Gastroesophageal sphincter (tissue), 4 donors: ENCODE results near the gene ARHGAP21. TPM values are rescaled to one million over a fixed set of nuclear protein-coding genes. Genes with fewer than 3 reads are reported as not detected.
"Not testable (repeated sequence)": the region's sequence is repeated elsewhere in the genome, so short reads cannot be mapped to it uniquely, and the experiment has no call there.

Experiments
- ATAC-seq: fragments of 150-250 bp; one replicate; pipeline ENCODE4 v1.9.1; 2016; ENCODE audit warnings: mild to moderate bottlenecking, moderate library complexity
- H3K27ac ChIP-seq, 4 donors: fragments of 200-600 bp; sonication (generic) in 3 of 4; 1 replicate in 3 of 4; 2 replicates in 1 of 4; pipeline ENCODE4 v1.5.1; 2016 to 2019
- H3K27me3 ChIP-seq: fragments of 200-600 bp; sonication (generic); one replicate; pipeline ENCODE4 v1.5.1; 2019
- H3K36me3 ChIP-seq, 2 donors: fragments of 200-600 bp; sonication (generic); one replicate each; pipeline ENCODE4 v1.5.1; 2019; ENCODE audit warnings: control low read depth in 1 of 2
- H3K4me1 ChIP-seq, 3 donors: fragments of 200-600 bp; sonication (generic); 1 replicate in 2 of 3; 2 replicates in 1 of 3; pipeline ENCODE4 v1.5.1; 2016 to 2019; ENCODE audit warnings: control low read depth in 2 of 3
- H3K4me3 ChIP-seq, 2 donors: fragments of 200-600 bp; sonication (generic); one replicate each; pipeline ENCODE4 v1.5.1; 2019; ENCODE audit warnings: mild to moderate bottlenecking in 1 of 2, moderate library complexity in 1 of 2
- H3K9me3 ChIP-seq, 3 donors: fragments of 200-600 bp; sonication (generic); one replicate each; pipeline ENCODE4 v1.5.1; 2017 to 2019; ENCODE audit warnings: control low read depth in 2 of 3
- CTCF ChIP-seq, 4 experiments: fragments of 200-600 bp in 2 of 4; fragments of 450-650 bp in 2 of 4; sonication (generic) in 1 of 4; IDR thresholded peaks; one replicate each; pipeline ENCODE4 v1.5.1; 2017 to 2019; ENCODE audit warnings: antibody characterized with exemption in 4 of 4, mild to moderate bottlenecking in 2 of 4, moderate library complexity in 2 of 4
- EP300 ChIP-seq: sonication (generic); formaldehyde crosslinking; IDR thresholded peaks from one replicate; pipeline ENCODE4 v1.6.1; 2017; ENCODE audit warnings: antibody characterized with exemption, mild to moderate bottlenecking
- POLR2A ChIP-seq, 2 donors: fragments of 450-650 bp; IDR thresholded peaks; one replicate each; pipeline ENCODE4 v1.6.1; 2017; ENCODE audit warnings: antibody characterized with exemption in 2 of 2, mild to moderate bottlenecking in 2 of 2, moderate library complexity in 1 of 2
- POLR2AphosphoS5 ChIP-seq: sonication (generic); formaldehyde crosslinking; IDR thresholded peaks from one replicate; pipeline ENCODE4 v1.6.1; 2017; ENCODE audit warnings: antibody characterized with exemption
- WGBS, 2 donors: methylation state at CpG; one replicate each; pipeline ENCODE4 v1.1.5; 2018; ENCODE audit warnings: low coverage in 1 of 2; 5-methylcytosine and 5-hydroxymethylcytosine counted together
- total RNA-seq, 4 donors: library from RNA; depleted of rRNA; stranded (reverse); fragments of >200 nt; gene quantifications; one replicate each; pipeline ENCODE4 v1.1.0, GENCODE V29; 2016

Gene ARHGAP21
- total RNA-seq, 4 donors from 2014 or later: 55.3 to 76.7 (median 66.4) TPM

GRCh38 chr10:24619291-24619993 is 104.2 kb downstream of the ARHGAP21 start:
- H3K27ac ChIP-seq, H3K9me3 ChIP-seq, H3K4me3 ChIP-seq, H3K27me3 ChIP-seq, ATAC-seq: not testable (repeated sequence)
- Histone ChIP-seq H3K36me3 (peaks cover 0 to 30% of the 10 kb centered on the region in 2 donors), H3K4me1 (peaks cover 0 to 15% (median 0%) of the 10 kb centered on the region in 3 donors)
- WGBS, 2 donors: 79 to 83% methylated on average over 8 to 9 of the region's 11 CpGs

GRCh38 chr10:24618401-24618800 is 105.3 kb downstream of the ARHGAP21 start:
- peaks cover 0 to 7% (median 0%) of the 10 kb centered on the region in 3 donors for H3K4me1 ChIP-seq
- H3K4me3 ChIP-seq: no peak overlapping the region
- H3K9me3 ChIP-seq: no peaks in the 10 kb centered on the region
- TF ChIP-seq EP300 (no peak), POLR2AphosphoS5 (no peak), CTCF (IDR thresholded peaks at IDR 0.05) (no peak), POLR2A (IDR thresholded peaks at IDR 0.05) (no peak)
- H3K27me3 ChIP-seq: no peaks in the 10 kb centered on the region
- H3K27ac ChIP-seq: no peak overlapping the region
- peaks cover 0 to 30% of the 10 kb centered on the region in 2 donors for H3K36me3 ChIP-seq
- WGBS, 2 donors: 73 to 82% methylated on average over 5 of the region's 5 CpGs
- no peak for ATAC-seq

GRCh38 chr10:24617771-24618396 is 105.8 kb downstream of the ARHGAP21 start:
- peak; percentile 61 for ATAC-seq
- no peaks in the 10 kb centered on the region for H3K27me3 ChIP-seq
- H3K27ac ChIP-seq: no peak overlapping the region
- 45 to 54% methylated on average over 7 of the region's 7 CpGs for WGBS, 2 donors
- peaks cover 0 to 4% (median 0%) of the 10 kb centered on the region in 3 donors for H3K4me1 ChIP-seq
- peaks cover 0 to 30% of the 10 kb centered on the region in 2 donors for H3K36me3 ChIP-seq
- no peaks in the 10 kb centered on the region for H3K9me3 ChIP-seq
- TF ChIP-seq CTCF (IDR thresholded peaks at IDR 0.05) (peak; percentile 55 to 78 (median 66)), POLR2AphosphoS5 (no peak)
- no peak overlapping the region for H3K4me3 ChIP-seq

- no peaks in the 10 kb centered on the region for H3K4me1 ChIP-seq
- no peak for ATAC-seq
- WGBS, 2 donors: 81 to 98% methylated on average over 3 of the region's 3 CpGs
- no peaks in the 10 kb centered on the region for H3K9me3 ChIP-seq
- no peak overlapping the region for H3K27ac ChIP-seq
- H3K36me3 ChIP-seq: peaks cover 0 to 37% of the 10 kb centered on the region in 2 donors
- H3K27me3 ChIP-seq: no peaks in the 10 kb centered on the region
- no peak overlapping the region for H3K4me3 ChIP-seq
- TF ChIP-seq POLR2A (IDR thresholded peaks at IDR 0.05) (no peak), EP300 (no peak), CTCF (IDR thresholded peaks at IDR 0.05) (no peak)
Observed at GRCh38 chr10:24616536-24616935, 107.2 kb downstream of the ARHGAP21 start.

GRCh38 chr10:24606021-24606420 is 117.7 kb downstream of the ARHGAP21 start:
- no peak for ATAC-seq
- 73 to 96% methylated on average over 1 of the region's 1 CpG for WGBS, 2 donors
- peaks cover 0 to 59% of the 10 kb centered on the region in 2 donors for H3K36me3 ChIP-seq

More at GRCh38 chr10:24606021-24606420, 117.7 kb downstream of the ARHGAP21 start:
- TF ChIP-seq POLR2A (IDR thresholded peaks at IDR 0.05) (no peak), CTCF (IDR thresholded peaks at IDR 0.05) (no peak), POLR2AphosphoS5 (no peak), EP300 (no peak)
- Histone ChIP-seq H3K9me3 (no peaks in the 10 kb centered on the region), H3K27ac (no peak overlapping the region), H3K27me3 (no peaks in the 10 kb centered on the region), H3K4me3 (no peak overlapping the region), H3K4me1 (no peaks in the 10 kb centered on the region)
